H1 (cell line): ENCODE measurements around the gene RDH16. TPM values are rescaled to one million over a fixed set of nuclear protein-coding genes. Genes with fewer than 3 reads are reported as not detected.
A peak's percentile ranks its signal among the peaks of the same experiment; 100 is the strongest.

Experiments
- CTCF ChIA-PET: fragments of 300-600 bp; sonication (Branson Sonifier 250); formaldehyde crosslinking; loops from one replicate; lab custom pipeline; 2021; ENCODE audit not compliant: partially characterized antibody; lab: Charles Lee
- POLR2A ChIA-PET: fragments of 300-600 bp; sonication (Branson Sonifier 250); formaldehyde crosslinking; loops from one replicate; lab custom pipeline; 2021; ENCODE audit warnings: inconsistent platforms; ENCODE audit not compliant: partially characterized antibody; lab: Charles Lee
- DNase-seq, 2 experiments: peaks; one replicate each; pipeline versions ENCODE4 v3.0.0 to v3.0.0-alpha.2; 2010 to 2022; ENCODE audit warnings: low spot score in 2 of 2, low read depth in 1 of 2, mixed read lengths in 1 of 2
- FAIRE-seq: peaks from 2 replicates; lab custom pipeline; 2011; peaks lifted over from hg19 to GRCh38; lab: Jason Lieb, UNC
- H2AFZ ChIP-seq: 2 replicates; pipeline ENCODE4 v1.8.1; 2012; ENCODE audit warnings: low read length, inconsistent platforms
- H2AK5ac ChIP-seq: 2 replicates; pipeline ENCODE4 v1.6.1; 2013; ENCODE audit warnings: low read depth, low read length
- H2BK120ac ChIP-seq: replicated peaks from 2 replicates; pipeline ENCODE3; 2013; ENCODE audit warnings: low read depth, low read length, inconsistent platforms
- H2BK12ac ChIP-seq: 2 replicates; pipeline ENCODE4 v1.6.1; 2013; ENCODE audit warnings: low read depth, low read length
- H2BK15ac ChIP-seq: 2 replicates; pipeline ENCODE4 v1.6.1; 2013; ENCODE audit warnings: low read length
- H2BK20ac ChIP-seq: 2 replicates; pipeline ENCODE4 v1.6.1; 2013; ENCODE audit warnings: low read length
- H2BK5ac ChIP-seq: 2 replicates; pipeline ENCODE4 v1.6.1; 2013; ENCODE audit warnings: low read depth, low read length
- H3K14ac ChIP-seq: 2 replicates; pipeline ENCODE4 v1.6.1; 2013; ENCODE audit warnings: inconsistent platforms; ENCODE audit not compliant: insufficient read length
- H3K18ac ChIP-seq: 2 replicates; pipeline ENCODE4 v1.6.1; 2013; ENCODE audit warnings: low read length; ENCODE audit errors: extremely low read depth
- H3K23ac ChIP-seq: 2 replicates; pipeline ENCODE4 v1.6.1; 2013; ENCODE audit warnings: inconsistent platforms; ENCODE audit not compliant: insufficient read length
- H3K23me2 ChIP-seq: 2 replicates; pipeline ENCODE4 v1.6.1; 2013; ENCODE audit warnings: low read depth, low read length
- H3K27ac ChIP-seq: 2 replicates; pipeline ENCODE4 v1.6.1; 2011; ENCODE audit warnings: low read depth, low read length, inconsistent platforms
- H3K27me3 ChIP-seq, 4 experiments: replicated peaks in 1 of 4; 1 replicate in 1 of 4; 2 replicates in 3 of 4; pipeline versions ENCODE4 v1.6.1 to v1.8.1; 2011 to 2013; ENCODE audit warnings: low read length in 3 of 4, mild to moderate bottlenecking in 3 of 4, inconsistent platforms in 2 of 4, mixed read lengths in 2 of 4, moderate library complexity in 1 of 4; ENCODE audit not compliant: control insufficient read depth in 3 of 4, insufficient read depth in 3 of 4; ENCODE audit errors: extremely low read depth in 1 of 4
- H3K36me3 ChIP-seq, 4 experiments: 2 replicates each; pipeline versions ENCODE4 v1.6.1 to v1.8.1; 2011 to 2013; ENCODE audit warnings: mild to moderate bottlenecking in 4 of 4, low read length in 3 of 4, moderate library complexity in 2 of 4, control low read depth in 1 of 4, inconsistent platforms in 1 of 4; ENCODE audit not compliant: insufficient read depth in 4 of 4, control insufficient read depth in 2 of 4
- H3K4ac ChIP-seq: replicated peaks from 2 replicates; pipeline ENCODE3; 2013; ENCODE audit warnings: low read length, low read depth, mixed read lengths, inconsistent platforms; ENCODE audit not compliant: insufficient read length
- H3K4me1 ChIP-seq, 4 experiments: replicated peaks in 1 of 4; 1 replicate in 1 of 4; 2 replicates in 3 of 4; pipeline versions ENCODE4 v1.6.1 to v1.8.1; 2011 to 2013; ENCODE audit warnings: low read length in 3 of 4, inconsistent platforms in 2 of 4, mixed read lengths in 1 of 4; ENCODE audit not compliant: insufficient read depth in 4 of 4, control insufficient read depth in 3 of 4
- H3K4me2 ChIP-seq, 2 experiments: 2 replicates each; pipeline versions ENCODE4 v1.6.1 to v1.8.1; 2011 to 2013; ENCODE audit warnings: low read depth in 2 of 2, low read length in 2 of 2, control low read depth in 1 of 2, inconsistent platforms in 1 of 2, mild to moderate bottlenecking in 1 of 2; ENCODE audit not compliant: insufficient read depth in 1 of 2
- H3K4me3 ChIP-seq, 4 experiments: fragments of 200-600, 300-600 bp in 1 of 4; sonication (generic), shearing (Covaris generic), sonication (Bioruptor Twin) in 1 of 4; 2 replicates each; pipeline versions ENCODE4 v1.5.1 to v1.8.1; 2011 to 2016; ENCODE audit warnings: low read length in 4 of 4, low read depth in 3 of 4, control low read depth in 2 of 4, inconsistent platforms in 2 of 4, mild to moderate bottlenecking in 2 of 4, mixed read lengths in 1 of 4, moderate library complexity in 1 of 4; ENCODE audit not compliant: insufficient read depth in 2 of 4; ENCODE audit errors: extremely low read depth in 1 of 4
- H3K56ac ChIP-seq: replicated peaks from 2 replicates; pipeline ENCODE3; 2013; ENCODE audit warnings: low read depth, mild to moderate bottlenecking, mixed read lengths, low read length, inconsistent platforms; ENCODE audit not compliant: insufficient read length
- H3K79me1 ChIP-seq: 2 replicates; pipeline ENCODE4 v1.6.1; 2013; ENCODE audit warnings: low read depth, low read length, control low read depth
- H3K79me2 ChIP-seq, 2 experiments: 2 replicates each; pipeline versions ENCODE4 v1.6.1 to v1.8.1; 2012 to 2013; ENCODE audit warnings: low read length in 2 of 2, mild to moderate bottlenecking in 2 of 2, inconsistent platforms in 1 of 2; ENCODE audit not compliant: insufficient read depth in 2 of 2, control insufficient read depth in 1 of 2
- H3K9ac ChIP-seq, 4 experiments: replicated peaks in 1 of 4; 1 replicate in 1 of 4; 2 replicates in 3 of 4; pipeline versions ENCODE4 v1.6.1 to v1.8.1; 2011 to 2013; ENCODE audit warnings: low read depth in 3 of 4, low read length in 3 of 4, control low read depth in 2 of 4, mild to moderate bottlenecking in 2 of 4, moderate library complexity in 2 of 4, inconsistent platforms in 1 of 4; ENCODE audit errors: extremely low read depth in 1 of 4
- H3K9me3 ChIP-seq, 2 experiments: 2 replicates each; pipeline versions ENCODE4 v1.6.1 to v1.8.1; 2012 to 2013; ENCODE audit warnings: mild to moderate bottlenecking in 2 of 2, moderate library complexity in 2 of 2, control low read depth in 1 of 2, inconsistent platforms in 1 of 2, low read depth in 1 of 2, low read length in 1 of 2, mixed read lengths in 1 of 2; ENCODE audit not compliant: insufficient read depth in 2 of 2
- H4K20me1 ChIP-seq, 2 experiments: replicated peaks in 1 of 2; 2 replicates each; pipeline versions ENCODE3 to v1.8.1; 2011 to 2013; ENCODE audit warnings: inconsistent platforms in 2 of 2, low read length in 2 of 2, mild to moderate bottlenecking in 1 of 2; ENCODE audit not compliant: insufficient read depth in 2 of 2, control insufficient read depth in 1 of 2
- H4K5ac ChIP-seq: 2 replicates; pipeline ENCODE4 v1.6.1; 2013; ENCODE audit warnings: low read length, low read depth, mixed read lengths, inconsistent platforms; ENCODE audit not compliant: insufficient read length
- H4K8ac ChIP-seq: 2 replicates; pipeline ENCODE4 v1.8.0; 2013; ENCODE audit warnings: mild to moderate bottlenecking, moderate library complexity, low read length, inconsistent platforms; ENCODE audit not compliant: insufficient read depth; ENCODE audit errors: extremely low read depth
- H4K91ac ChIP-seq: replicated peaks from 2 replicates; pipeline ENCODE3; 2013; ENCODE audit warnings: low read length, mixed read lengths, inconsistent platforms; ENCODE audit not compliant: insufficient read length
- GTF2F1 ChIP-seq: IDR thresholded peaks from 2 replicates; pipeline ENCODE4 v1.6.1; 2012; ENCODE audit warnings: low read depth, low read length, improper control_type of control experiment, borderline replicate concordance
- MAFK ChIP-seq: IDR thresholded peaks from 2 replicates; pipeline ENCODE4 v1.6.1; 2012; ENCODE audit warnings: low read depth, mild to moderate bottlenecking, improper control_type of control experiment, low read length
- NANOG ChIP-seq: IDR thresholded peaks from 2 replicates; pipeline ENCODE4 v1.6.1; 2011; ENCODE audit warnings: low read length, low read depth, mild to moderate bottlenecking, inconsistent platforms; ENCODE audit not compliant: insufficient read depth, poor library complexity, severe bottlenecking
- NRF1 ChIP-seq: IDR thresholded peaks from 2 replicates; pipeline ENCODE4 v1.6.1; 2011; ENCODE audit warnings: mild to moderate bottlenecking, low read depth, low read length, improper control_type of control experiment
- RNF2 ChIP-seq: fragments of 200-900, 300-1000 bp; sonication (generic); IDR thresholded peaks from 2 replicates; pipeline ENCODE4 v1.7.1; 2016; ENCODE audit warnings: borderline replicate concordance, low read depth, mild to moderate bottlenecking, antibody characterized with exemption, low read length; ENCODE audit not compliant: poor library complexity, severe bottlenecking; ENCODE audit errors: missing control alignments
- WGBS, 2 experiments: shearing (Covaris generic) in 1 of 2; methylation state at CpG; one replicate each; pipeline versions ENCODE4 v1.1.6 to v1.1.7; 2013 to 2015; ENCODE audit warnings: low lambda C conversion rate in 2 of 2, mixed read lengths in 2 of 2, inconsistent platforms in 1 of 2, low coverage in 1 of 2, missing lambda C conversion rate in 1 of 2; ENCODE audit not compliant: insufficient replicate concordance in 2 of 2, insufficient coverage in 1 of 2, insufficient read length in 1 of 2; ENCODE audit errors: extremely low coverage in 1 of 2, missing lambda C conversion rate in 1 of 2; 5-methylcytosine and 5-hydroxymethylcytosine counted together
- polyA plus RNA-seq, 7 experiments: library from polyadenylated mRNA; depleted of rRNA in 3 of 7; stranded (reverse) in 5 of 7; unstranded in 2 of 7; fragments of >200 nt in 5 of 7; fragments of 200-250 nt in 2 of 7; gene quantifications; 1 replicate in 5 of 7; 2 replicates in 1 of 7; 4 replicates in 1 of 7; pipeline versions ENCODE4 v1.2.1 to v1.2.3, GENCODE V29; 2011 to 2013; ENCODE audit warnings: missing spikeins in 2 of 7, mixed read lengths in 2 of 7
- total RNA-seq: library from RNA; stranded (reverse); fragmentation: NEBNext Ultra II Directional; extraction: Animal tissue kit (Norgen Biotek cat#: 25700); gene quantifications from 2 replicates; pipeline ENCODE4 v1.2.1, GENCODE V29; 2021
- TF ChIP-seq, protein P1 (sequence below): IDR thresholded peaks from 2 replicates; pipeline ENCODE4 v1.6.1; 2011; ENCODE audit warnings: low read length, improper control_type of control experiment
- TF ChIP-seq, protein P2 (sequence below), 3 experiments: IDR thresholded peaks; 1 replicate in 2 of 3; 2 replicates in 1 of 3; pipeline versions ENCODE4 v1.5.1 to v1.6.1; 2011; ENCODE audit warnings: low read length in 3 of 3, mild to moderate bottlenecking in 3 of 3, inconsistent platforms in 2 of 3, low read depth in 1 of 3, moderate library complexity in 1 of 3; ENCODE audit not compliant: insufficient read depth in 1 of 3; ENCODE audit errors: control extremely low read depth in 1 of 3

RDH16 gene
- total and polyA plus RNA-seq, 2 of the 8 experiments (the other 6 are each of a cell fraction or from before 2014, with no cell fraction given) = 0.30 to 0.79 TPM

DNA sequence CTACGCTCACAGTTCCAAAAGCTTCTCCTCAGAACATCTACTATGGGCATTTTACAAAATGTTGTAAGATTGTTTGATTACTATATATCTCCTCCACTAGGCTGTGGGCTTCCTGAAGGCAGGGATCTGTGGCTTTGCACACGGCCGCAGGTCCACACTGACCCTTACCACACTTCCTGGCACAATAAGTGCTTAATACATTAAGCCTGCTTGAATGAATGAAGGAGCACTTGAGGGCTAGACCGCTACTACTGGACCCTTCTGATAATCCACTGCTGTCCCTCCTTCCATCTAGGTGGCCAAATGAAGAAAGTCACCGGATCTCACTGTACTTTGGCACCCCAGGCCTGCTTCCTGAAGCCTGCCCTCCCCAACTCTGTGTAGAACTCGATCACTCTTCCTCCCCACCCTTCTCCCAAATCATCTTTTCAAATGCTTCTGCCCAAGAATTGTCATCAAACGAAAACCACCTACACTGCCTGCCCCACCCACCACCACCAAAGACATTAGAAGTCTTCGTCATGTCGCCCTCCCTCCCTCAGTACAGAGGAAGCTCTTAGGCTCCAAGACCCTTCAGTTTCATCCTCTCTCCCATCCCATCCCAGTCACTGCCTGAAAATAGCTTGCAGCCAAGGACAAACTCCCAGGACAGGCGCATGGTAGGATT is 49.5 kb upstream of the RDH16 start:
- Histone ChIP-seq H4K91ac (peak overlapping the region; percentile 52), H4K20me1 (peaks cover 0 to 6% of the 10 kb centered on the region in 2 experiments), H2BK120ac (no peak overlapping the region), H3K4ac (no peak overlapping the region), H3K14ac (no peak overlapping the region), H3K4me1 (peaks cover 2 to 15% (median 11%) of the 10 kb centered on the region in 4 experiments; a peak in 6 of 7 replicates), H3K27ac (no peak overlapping the region), H2BK20ac (no peak overlapping the region), H3K4me3 (peak overlapping the region in 3 of 4 experiments; percentile 3 to 32 (median 21); a peak in 2 of 8 replicates), H2BK5ac (no peak overlapping the region), H2AK5ac (no peak overlapping the region), H3K9ac (no peak overlapping the region), H3K79me2 (peaks cover 0 to 37% of the 10 kb centered on the region in 2 experiments), H3K27me3 (no peaks in the 10 kb centered on the region), H3K56ac (no peak overlapping the region), H3K23me2 (no peaks in the 10 kb centered on the region; the same call in 1 of the 2 replicates), H2BK12ac (peak overlapping the region; percentile 82; the same call in 1 of the 2 replicates), H3K23ac (no peak overlapping the region), H3K36me3 (peaks cover 20 to 27% (median 26%) of the 10 kb centered on the region in 4 experiments), H3K18ac (no peak overlapping the region), H4K5ac (no peak overlapping the region), H3K9me3 (no peaks in the 10 kb centered on the region), H2AFZ (no peak overlapping the region), H2BK15ac (peak overlapping the region; percentile 32; the same call in 1 of the 2 replicates), H3K4me2 (peak overlapping the region in 1 of 2 experiments; percentile 68; a peak in 1 of 4 replicates), H4K8ac (no peak overlapping the region), H3K79me1 (peaks cover 12% of the 10 kb centered on the region; the same call in 1 of the 2 replicates)
- DNase-seq (no peak), FAIRE-seq (no peak)
- ChIA-PET CTCF (interaction anchor here (0.6 to 10.6 kb wide), 22 partner anchors 10 to 1040 kb away, joined by 3 to 187 read pairs (median 6); partner anchors contain the start of genes HSD17B6, STAT6 and TAC3), POLR2A (interaction anchor here (0.5 to 1.4 kb wide), 4 partner anchors 10 to 1798 kb away, joined by 3 to 4 read pairs (median 4); partner anchors contain the start of genes NACA and TAC3)
- 80% methylated on average over 10 of the region's 10 CpGs; no CpG with 5 or more reads in 1 of the 2 experiments for WGBS, 2 experiments
- TF ChIP-seq RNF2 (no peak), NRF1 (no peak), NANOG (no peak), MAFK (no peak), GTF2F1 (no peak)
- TF ChIP-seq, protein P1, sequence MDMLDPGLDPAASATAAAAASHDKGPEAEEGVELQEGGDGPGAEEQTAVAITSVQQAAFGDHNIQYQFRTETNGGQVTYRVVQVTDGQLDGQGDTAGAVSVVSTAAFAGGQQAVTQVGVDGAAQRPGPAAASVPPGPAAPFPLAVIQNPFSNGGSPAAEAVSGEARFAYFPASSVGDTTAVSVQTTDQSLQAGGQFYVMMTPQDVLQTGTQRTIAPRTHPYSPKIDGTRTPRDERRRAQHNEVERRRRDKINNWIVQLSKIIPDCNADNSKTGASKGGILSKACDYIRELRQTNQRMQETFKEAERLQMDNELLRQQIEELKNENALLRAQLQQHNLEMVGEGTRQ = no peak
- TF ChIP-seq, protein P2, sequence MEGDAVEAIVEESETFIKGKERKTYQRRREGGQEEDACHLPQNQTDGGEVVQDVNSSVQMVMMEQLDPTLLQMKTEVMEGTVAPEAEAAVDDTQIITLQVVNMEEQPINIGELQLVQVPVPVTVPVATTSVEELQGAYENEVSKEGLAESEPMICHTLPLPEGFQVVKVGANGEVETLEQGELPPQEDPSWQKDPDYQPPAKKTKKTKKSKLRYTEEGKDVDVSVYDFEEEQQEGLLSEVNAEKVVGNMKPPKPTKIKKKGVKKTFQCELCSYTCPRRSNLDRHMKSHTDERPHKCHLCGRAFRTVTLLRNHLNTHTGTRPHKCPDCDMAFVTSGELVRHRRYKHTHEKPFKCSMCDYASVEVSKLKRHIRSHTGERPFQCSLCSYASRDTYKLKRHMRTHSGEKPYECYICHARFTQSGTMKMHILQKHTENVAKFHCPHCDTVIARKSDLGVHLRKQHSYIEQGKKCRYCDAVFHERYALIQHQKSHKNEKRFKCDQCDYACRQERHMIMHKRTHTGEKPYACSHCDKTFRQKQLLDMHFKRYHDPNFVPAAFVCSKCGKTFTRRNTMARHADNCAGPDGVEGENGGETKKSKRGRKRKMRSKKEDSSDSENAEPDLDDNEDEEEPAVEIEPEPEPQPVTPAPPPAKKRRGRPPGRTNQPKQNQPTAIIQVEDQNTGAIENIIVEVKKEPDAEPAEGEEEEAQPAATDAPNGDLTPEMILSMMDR (IDR thresholded peaks at IDR 0.05; ENCODE audit: control extremely low read depth in 1 of 3, insufficient read depth in 1 of 3, low read depth in 1 of 3, low read length in 3 of 3) = no peak
